Hypothalamus (tissue), 51 donors: Measurements from ENCODE around the gene OPCML.
A peak's percentile ranks its signal among the peaks of the same experiment; 100 is the strongest.

Experiments used
- DNase-seq, 51 donors: peaks; one replicate each; lab custom pipeline; 2025; lab: John Stamatoyannopoulos, UW

The OPCML gene

DNA sequence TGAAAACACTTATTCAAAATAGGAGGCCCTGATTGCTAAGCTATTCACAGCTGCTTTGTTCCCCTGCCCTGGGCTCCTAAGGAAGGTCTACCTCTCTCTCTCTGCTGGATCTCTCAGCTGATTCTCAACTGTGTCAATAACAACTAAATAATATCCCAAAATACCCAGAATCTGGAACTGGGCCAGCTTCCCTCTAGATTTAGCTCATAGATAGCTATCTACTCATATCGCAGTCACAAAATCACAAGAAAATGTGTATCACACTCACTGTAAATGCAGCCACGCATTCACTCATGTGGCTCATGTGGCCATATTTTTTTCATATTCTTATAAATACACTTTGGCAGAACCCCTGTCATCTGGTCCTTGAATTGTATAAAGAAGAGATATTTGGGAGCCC, 555.1 kb downstream of the OPCML start:
- DNase-seq, result no peak

DNA sequence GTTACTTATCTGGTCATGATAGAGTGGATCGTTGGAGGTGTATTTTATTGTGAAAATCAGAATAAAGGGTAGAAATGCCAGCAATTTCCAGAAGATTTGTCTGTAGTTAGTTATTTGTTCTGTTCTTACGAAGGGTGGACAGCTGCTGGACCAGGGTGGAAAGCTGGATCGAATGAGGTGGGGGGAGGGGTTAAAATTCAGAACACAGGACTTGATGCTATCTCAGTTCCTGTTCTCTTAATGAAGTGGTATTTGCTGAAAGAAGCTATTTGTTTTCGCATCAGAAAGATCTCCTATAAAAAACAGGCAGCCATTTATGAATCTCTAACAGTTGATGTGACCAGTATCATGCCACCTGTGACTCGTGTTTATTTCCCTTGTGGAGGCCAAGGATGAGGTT, 556.2 kb downstream of the OPCML start:
- DNase-seq, result no peak

DNA sequence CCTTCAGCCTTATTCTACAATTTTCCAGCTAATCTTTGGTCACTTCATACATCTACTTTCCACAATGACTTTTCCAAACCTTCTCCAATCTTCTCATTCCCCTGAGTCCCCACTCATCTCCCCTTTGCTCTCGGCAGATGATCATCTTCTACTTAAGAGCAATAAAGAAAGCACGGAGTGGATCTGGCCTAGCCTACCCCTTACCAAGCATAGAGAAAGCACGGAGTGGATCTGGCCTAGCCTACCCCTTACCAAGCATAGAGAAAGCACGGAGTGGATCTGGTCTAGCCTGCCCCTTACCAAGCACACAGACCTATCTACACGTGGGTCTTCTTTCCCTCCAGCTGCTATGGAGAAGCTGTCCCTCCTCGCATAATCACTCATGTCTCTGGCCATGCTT, 558.6 kb downstream of the OPCML start:
- DNase-seq, result no peak

DNA sequence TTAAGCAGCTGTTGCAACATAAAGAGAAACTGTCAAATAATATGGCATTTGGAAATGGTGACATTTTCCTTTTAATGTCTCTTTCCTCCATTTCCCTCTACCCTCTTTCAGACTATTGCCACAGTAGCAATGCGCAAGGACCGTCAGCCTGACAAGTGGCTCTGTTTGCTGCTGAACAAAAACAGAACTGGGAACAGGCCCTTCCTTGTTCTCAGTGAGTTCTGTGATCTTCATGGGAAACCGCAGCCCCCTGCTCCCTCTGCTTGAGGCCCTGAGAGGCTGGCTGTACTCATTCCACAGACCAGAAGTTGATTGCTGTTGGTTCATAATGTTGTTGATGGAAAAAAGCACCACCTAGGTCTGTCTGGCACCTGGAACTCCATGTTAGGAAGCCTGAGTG, 559.7 kb downstream of the OPCML start:
- DNase-seq, result peak in 34 of 51 donors; percentile 11 to 81 (median 49)

DNA sequence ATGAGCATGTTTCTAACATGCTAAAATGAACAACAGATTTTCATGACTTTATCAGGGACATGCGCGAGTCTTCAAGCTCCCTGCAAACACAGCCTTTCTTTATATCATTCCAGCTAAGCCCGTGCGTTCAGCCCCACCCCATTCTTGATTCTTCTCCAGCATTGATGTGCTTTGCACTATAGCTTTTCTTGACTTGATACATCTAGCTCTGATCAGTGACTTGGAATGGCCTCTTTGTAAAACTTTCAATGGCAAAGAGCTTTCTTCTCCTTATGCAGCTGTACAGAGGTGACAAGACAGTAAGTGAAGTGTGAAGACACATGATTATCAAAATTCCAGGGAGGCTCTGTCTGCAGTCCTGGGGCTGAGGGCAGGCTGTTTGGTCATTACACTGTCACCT, 561.0 kb downstream of the OPCML start:
- no peak for DNase-seq

DNA sequence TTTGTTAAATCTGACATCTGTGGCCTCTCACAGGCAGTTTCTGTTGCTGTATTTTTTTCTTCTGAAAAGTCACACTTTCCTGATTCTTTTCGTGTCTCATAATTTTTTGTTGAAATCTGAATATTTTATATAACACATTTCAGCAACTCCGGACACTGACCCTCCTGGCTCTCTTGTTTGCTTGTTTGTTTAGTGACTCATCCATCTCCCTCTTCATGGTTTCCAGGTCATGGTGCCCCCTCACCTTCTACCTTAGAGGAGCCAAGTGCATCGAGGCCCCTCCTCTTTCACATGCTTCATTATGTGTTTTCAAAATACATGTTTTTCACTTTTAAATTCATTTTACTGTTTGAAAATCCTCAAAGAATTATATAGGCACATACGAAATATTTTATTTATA, 562.4 kb downstream of the OPCML start:
- no peak for DNase-seq

DNA sequence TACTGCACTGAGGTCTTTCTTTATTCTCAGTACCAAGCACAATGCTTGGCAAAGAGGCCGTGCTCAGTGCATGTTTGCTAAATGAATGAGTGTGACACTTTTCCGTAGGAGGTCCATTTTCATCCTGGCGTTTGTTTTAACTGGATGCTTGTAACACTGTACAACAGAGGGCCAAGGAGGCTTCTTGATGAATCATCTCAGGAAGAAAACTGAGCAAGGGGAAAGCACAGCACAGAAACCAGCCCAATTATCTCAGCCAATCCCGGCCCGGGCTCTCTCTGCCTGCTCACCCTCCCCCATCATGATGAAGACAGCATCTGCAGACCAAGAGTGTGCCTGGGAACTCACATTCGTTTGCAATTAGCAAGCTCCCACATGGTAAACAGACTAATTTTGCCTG, 570.3 kb downstream of the OPCML start:
- peak in 16 of 51 donors; percentile 4 to 81 (median 30) for DNase-seq

DNA sequence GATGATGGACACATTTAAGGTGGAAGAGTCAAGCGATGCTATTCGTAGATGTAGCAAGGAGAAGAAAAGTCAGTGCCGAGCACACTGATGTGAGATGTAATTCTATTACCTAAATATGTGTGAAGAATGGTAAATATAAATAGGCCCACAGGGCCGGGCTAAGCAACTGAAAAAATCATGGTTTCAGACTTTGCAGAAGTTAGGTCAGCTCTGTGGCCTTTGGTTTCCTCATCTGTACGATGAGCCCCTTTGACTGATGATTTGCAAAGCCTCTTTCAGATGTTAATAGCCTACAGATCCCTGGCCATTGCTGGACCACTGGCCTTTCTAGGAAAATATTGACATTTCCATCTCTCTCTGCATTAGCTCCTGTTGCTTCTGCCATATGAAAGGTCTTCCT, 570.8 kb downstream of the OPCML start:
- no peak for DNase-seq

DNA sequence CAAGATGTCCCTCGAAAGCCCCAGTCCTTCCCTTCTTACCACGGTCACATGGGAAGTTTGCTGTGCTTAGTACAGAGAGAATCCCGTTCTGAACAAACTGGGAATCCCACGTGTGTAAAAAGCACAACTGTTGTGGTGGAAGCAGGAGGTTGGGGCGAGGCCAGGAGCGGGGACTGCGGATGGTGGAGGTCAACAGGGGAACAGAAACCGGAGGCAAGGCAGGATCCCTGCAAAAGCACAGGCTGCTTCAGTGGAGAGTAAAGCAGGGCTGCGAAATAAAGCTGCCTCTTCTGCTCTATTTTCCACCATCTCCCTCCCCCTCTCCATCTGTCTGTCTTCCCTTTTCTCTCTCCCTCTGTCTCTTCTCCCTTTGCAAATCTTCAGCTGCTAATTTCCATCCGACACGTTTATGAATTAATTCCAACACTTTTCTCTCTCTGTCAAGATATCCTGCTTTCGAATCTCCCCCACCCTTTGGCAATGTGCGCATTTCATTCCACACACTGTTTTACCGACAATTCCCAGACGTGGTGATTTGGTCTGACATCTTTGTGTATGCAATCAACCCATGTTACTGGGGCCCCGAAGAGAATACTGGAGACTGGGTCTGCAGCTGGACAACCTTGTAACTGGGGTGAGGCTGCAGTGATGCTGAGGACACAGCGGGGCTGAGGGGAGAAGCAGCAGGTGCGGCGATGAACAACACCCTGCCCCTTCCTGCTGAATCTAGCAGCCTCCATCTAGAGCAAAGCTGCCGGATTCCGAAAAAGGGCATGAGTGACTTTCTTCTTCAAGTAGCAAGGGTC, 571.8 kb downstream of the OPCML start:
- DNase-seq, result peak in 5 of 51 donors; percentile 3 to 41 (median 19)

DNA sequence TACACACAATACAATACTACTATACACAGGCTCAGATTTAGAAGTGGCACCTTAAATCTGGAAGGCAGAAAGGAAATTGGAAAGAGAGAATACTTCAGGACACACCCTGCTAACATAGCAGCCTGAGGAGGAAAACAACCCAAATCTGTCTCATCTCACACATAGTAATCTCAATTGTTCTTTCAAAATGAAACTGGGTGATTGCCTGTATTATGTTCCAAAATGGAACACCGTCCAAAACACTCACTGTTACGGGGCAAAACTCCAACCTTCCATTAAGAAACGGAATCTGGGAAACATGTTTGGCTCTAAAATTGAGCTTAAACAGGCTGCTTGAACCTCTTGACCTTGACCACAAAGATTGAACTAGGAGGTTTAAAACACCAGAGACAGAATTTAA, 572.6 kb downstream of the OPCML start:
- DNase-seq, result peak in 1 of 51 donors; percentile 24

DNA sequence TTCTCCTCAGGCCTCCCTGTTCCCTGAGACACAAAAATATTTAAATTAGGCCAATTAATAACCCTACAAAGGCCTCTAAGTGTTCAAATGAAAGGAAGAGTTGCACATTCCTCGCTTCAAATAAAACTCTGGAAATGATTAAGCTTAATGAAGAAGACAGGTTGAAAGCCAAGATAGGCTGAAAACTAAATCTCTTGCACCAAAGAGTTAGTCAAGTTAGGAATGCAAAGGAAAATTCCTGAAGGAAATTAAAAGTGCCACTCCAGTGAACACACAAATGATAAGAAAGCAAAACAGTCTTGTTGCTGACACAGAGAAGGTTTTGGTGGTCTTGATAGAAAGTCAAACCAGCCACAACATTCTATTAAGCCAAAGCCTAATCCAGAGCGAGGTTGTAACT, 574.4 kb downstream of the OPCML start:
- no peak for DNase-seq

DNA sequence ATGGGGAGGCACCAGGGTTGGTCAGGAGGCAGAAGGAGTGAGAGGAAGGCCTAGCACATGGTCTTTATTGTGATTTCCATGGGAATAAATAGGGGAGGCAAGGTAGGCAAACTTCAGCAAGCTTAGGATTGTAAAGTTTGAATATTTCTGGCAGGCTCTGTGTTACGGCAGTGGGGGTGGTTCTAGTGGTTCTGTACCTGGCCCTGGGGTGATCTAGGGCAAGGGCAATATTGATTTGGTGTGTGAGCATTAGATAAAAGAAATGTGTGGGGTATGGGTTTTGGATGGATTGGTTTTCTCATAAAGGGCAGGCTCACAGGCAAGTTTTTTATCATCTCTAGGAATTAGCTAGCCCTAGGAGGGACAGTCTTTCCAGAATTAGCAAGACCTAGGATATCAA, 584.0 kb downstream of the OPCML start:
- DNase-seq, result no peak

DNA sequence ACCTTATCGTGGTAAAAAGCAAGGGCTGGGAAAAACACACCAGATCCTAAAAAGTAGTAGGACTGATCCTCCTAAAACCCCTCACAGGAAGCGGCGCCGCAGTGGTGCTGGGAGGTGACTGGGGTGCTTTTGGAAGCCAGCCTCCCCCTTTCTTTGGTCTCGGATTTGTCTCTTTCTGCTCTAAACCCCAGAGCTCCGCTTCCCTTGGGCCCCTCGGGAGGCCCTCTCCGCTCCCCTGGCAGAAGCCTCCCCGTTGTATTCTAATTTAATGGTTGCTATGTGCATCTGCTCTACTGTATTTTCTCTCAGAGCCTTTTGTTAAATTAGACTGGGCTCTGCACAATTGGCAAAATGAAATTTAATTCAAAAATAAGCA, 587.7 kb downstream of the OPCML start:
- DNase-seq, result no peak

DNA sequence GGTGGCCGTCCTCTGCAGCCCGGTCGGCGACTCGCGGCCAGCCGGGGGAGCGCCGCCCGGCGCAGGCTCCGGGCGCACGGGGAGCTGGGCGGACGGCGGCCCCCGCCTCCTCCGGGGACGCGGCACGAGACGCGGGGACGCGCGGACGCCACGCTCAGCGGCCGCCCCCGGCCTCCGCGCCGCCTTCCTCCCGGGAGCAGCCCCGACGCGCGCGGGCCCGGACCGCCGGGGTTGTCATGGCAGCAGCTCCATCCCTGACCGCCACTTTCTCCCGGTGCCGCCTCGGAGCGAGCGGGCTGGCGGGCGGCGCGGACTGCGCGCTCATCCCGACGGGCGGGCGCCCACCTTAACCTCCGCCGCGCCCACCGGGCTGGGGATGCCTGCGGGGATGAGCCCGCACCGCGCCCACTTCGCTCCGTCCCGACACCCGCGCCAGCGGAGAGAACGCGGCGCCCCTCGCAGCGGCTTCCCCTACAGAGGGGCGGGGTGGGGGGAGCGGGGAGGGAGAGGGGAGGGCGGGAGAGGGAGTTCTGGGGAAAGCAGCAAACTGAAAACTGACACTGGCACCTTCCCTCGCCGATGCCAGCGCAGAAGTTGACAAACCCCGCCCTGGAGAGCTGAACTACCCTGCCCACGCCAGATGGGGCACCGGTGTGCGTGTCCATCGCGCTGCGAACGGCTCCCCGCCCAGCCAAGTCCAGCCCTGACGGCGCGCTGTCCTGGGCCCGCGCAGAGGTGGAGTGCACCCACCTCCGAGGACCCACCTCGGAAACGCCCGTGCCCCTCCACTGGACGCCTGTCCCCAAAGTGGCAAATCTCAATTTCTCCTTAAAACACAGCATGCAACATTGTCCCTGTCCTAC, 588.4 kb downstream of the OPCML start:
- DNase-seq, result peak in 16 of 51 donors; percentile 20 to 55 (median 32)

DNA sequence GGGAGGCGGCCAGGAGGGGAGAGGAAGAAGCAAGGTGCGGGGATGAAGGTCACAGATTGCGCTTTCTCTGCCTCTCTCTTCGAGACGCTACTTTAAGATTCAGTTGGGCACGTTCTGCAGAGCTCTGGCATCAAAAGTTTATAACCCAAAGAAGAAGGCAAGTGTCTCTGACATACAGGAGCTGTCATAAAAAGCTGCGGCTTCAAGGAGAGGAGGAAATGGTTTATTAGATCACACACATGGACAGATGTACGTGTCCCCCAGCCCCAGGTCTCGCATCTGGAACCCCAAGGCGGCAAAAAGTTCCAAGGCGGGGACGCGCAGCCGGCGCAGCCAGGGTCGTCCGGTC, 589.0 kb downstream of the OPCML start:
- no peak for DNase-seq

DNA sequence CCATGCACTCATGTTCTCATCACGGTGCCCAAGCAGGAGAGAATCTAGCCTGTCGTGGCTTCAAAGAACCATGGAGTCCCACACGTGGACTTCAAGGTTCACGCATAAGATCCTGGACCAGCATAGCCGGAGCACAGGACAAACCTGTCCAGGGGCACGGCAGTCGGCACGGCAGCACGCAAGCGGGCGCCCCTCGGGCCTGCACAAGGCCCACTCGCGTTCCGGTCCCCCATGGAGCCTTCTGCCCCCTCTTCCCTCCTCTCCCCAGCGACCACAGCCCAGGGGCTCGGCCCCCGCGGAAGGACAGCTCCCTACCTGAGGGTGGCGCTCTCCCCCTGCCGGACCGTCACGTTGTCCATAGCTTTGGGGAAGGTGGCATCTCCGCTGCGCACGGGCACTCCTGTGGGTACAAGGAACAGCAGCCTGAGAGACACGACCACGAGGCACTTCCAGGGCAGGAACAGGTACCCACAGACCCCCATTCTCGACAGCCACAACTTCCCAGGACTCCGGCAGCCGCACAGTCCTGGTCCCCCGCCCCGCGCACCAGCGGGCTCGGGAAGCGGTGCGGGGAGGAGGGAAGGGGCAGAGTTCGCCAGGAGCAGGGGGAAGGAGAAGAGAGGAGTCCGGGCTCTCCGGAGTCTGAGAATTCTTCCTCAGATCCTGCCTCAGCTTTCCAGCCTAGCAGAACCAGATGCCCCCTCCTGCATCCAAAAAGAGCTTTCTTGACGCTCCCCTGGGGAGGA, 589.5 kb downstream of the OPCML start:
- peak in 8 of 51 donors; percentile 6 to 44 (median 28) for DNase-seq

DNA sequence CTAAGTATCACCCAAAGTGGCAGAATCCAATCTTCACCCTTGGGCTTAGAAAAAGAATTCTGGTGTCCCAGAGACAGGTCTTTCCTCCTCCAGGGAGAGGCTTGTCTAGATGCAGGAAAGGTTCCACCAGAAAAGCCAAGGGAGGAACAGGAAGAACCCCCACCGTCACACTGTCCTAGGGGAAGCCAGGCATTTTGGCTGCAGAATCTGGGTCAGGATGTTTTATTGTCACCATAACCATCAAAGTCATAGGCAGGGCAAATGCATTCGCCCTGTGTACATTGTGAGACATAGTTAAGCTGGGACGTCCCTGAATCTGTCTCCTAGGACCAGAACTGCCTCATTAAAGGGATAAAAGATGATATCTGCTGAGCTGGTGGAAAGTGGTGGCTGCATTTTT, 590.5 kb downstream of the OPCML start:
- no peak for DNase-seq

DNA sequence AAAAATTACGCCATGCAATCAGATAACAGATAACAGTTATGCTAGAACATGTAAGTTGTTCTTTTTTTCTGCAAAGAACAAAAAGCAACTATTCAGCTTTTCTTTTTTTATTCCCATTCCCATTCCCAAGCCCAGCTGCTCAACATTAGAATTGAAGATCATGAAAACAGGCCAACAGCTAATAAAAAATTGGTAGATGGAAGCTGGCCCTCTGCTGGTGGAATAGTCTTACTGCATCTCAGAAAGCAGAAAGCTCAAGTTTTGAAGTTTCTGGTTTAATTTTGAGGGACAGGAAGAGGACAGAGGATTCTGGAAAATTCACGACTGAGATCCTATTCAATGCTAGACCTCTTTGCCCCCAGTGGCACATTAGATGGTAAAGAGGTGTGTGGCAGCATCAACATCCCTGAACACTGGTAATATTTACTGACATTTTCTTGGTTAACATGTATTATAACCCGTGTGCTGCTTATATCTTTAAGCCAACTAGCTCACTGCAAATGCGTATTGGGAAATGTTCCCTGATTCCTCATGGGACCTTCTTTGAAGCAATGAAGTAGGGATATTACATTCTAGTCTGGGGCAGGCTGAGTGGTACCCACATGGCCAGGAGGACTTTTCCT, 591.2 kb downstream of the OPCML start:
- DNase-seq, result peak in 12 of 51 donors; percentile 2 to 62 (median 22)

DNA sequence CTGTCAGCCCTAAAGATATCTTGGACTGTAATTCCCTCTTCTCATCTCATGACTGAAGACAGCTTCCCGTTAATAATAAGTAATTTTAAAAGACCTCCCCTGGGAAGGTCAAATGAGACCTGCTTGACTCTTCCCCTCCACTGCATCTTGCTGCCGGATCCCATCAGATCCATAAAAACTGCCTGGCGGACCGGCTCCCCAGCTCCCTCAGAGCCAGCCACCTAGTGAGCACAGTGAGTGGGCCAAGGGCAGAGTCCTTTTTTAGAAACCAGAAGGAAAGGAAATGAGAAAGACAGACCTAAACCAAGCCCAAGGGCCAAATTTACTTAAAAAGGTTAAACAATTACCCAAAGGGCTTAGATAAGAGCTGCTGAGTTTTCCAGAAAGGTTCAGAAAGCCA, 595.3 kb downstream of the OPCML start:
- no peak for DNase-seq

DNA sequence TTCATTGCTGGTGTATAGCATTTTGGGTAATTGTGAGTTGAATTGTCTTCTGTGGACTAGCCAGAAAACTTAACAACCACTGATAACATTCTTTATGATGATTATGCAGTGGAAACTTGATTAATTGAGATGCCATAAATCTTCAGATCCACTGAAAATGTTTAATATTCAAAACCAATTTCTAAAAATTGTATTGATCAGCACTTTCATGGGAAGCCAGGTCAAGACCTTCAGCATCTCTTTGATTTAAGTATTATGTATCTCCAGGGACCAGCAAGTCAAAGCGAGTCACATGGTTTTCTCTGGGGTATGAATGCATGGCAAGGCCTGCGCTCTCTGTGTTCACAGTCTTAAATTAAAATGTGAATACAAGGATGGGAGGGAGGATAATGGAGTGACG, 596.9 kb downstream of the OPCML start:
- no peak for DNase-seq

DNA sequence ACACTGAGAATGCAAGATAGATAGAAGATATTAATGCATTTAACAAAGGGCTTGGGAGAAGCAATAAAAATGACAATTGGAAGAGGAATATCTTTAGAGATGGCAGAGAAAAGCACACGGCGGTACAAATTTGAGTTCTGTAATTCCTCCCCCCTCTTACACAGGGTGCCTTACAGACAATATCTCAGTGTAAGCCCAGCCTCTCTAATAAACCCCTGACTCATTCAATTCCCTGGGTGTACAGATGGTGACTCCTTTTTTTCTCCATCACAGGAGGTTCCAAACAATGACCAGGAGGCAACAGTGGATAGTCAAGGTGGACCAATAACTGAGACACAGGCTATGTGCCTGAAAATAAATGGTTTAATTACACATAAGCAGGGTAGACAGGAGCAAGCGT, 598.6 kb downstream of the OPCML start:
- DNase-seq, result no peak
